IMR-90 (cell line): ENCODE results near the gene PLEKHD1. TPM values are rescaled to one million over a fixed set of nuclear protein-coding genes. Genes with fewer than 3 reads are reported as not detected.

Source experiments
- ATAC-seq: fragments of 200-7000 bp; cut with Tn5 transposase; 2 replicates; pipeline ENCODE4 v1.9.1; 2020; ENCODE audit warnings: low read depth, mild to moderate bottlenecking, moderate library complexity
- BruUV-seq: library from RNA; stranded (reverse); fragments of 400-500 nt; replicated peaks from 2 replicates; lab custom pipeline; 2021; lab: Mats Ljungman, UMichigan
- CTCF ChIA-PET: fragments of 300-600 bp; formaldehyde crosslinking; extraction: SDS; loops from one replicate; lab custom pipeline; 2021; ENCODE audit warnings: antibody characterized with exemption; lab: Yijun Ruan, JAX
- POLR2A ChIA-PET: fragments of 300-600 bp; sonication (Branson Sonifier 250); formaldehyde crosslinking; loops from one replicate; lab custom pipeline; 2022; ENCODE audit warnings: antibody characterized with exemption; ENCODE audit not compliant: unreplicated experiment; lab: Charles Lee
- DNase-seq: peaks from one replicate; pipeline ENCODE4 v3.0.0; 2013
- H2AFZ ChIP-seq: replicated peaks from 2 replicates; pipeline ENCODE3; 2013; ENCODE audit warnings: low read length, mild to moderate bottlenecking; ENCODE audit not compliant: poor library complexity
- H2AK5ac ChIP-seq: 2 replicates; pipeline ENCODE4 v1.6.1; 2013; ENCODE audit warnings: low read depth, low read length, inconsistent platforms
- H2AK9ac ChIP-seq: replicated peaks from 2 replicates; pipeline ENCODE3; 2013; ENCODE audit warnings: mild to moderate bottlenecking, low read depth, low read length, moderate library complexity; ENCODE audit not compliant: poor library complexity
- H2BK120ac ChIP-seq: 2 replicates; pipeline ENCODE4 v1.6.1; 2013; ENCODE audit warnings: low read depth, low read length, inconsistent platforms
- H2BK15ac ChIP-seq: 3 replicates; pipeline ENCODE4 v1.6.1; 2013; ENCODE audit warnings: low read depth, low read length, inconsistent platforms
- H2BK20ac ChIP-seq: 2 replicates; pipeline ENCODE4 v1.6.1; 2013; ENCODE audit warnings: low read depth, mild to moderate bottlenecking, inconsistent platforms, low read length, moderate library complexity
- H2BK5ac ChIP-seq: 2 replicates; pipeline ENCODE4 v1.6.1; 2013; ENCODE audit warnings: mild to moderate bottlenecking, low read depth, low read length, inconsistent platforms; ENCODE audit not compliant: poor library complexity, severe bottlenecking
- H3K14ac ChIP-seq: replicated peaks from 2 replicates; pipeline ENCODE4 v1.6.1; 2013; ENCODE audit warnings: low read depth, low read length, inconsistent platforms
- H3K18ac ChIP-seq: 2 replicates; pipeline ENCODE4 v1.6.1; 2013; ENCODE audit warnings: low read depth, low read length, control low read depth
- H3K23ac ChIP-seq: 2 replicates; pipeline ENCODE4 v1.6.1; 2013; ENCODE audit warnings: low read depth, low read length, inconsistent platforms
- H3K27ac ChIP-seq: 2 replicates; pipeline ENCODE4 v1.5.1; 2013; ENCODE audit warnings: mild to moderate bottlenecking, control low read depth, low read length; ENCODE audit not compliant: insufficient read depth
- H3K27me3 ChIP-seq: 2 replicates; pipeline ENCODE4 v1.6.1; 2013; ENCODE audit warnings: low read length; ENCODE audit not compliant: control insufficient read depth, insufficient read depth
- H3K36me3 ChIP-seq: 2 replicates; pipeline ENCODE4 v1.6.1; 2013; ENCODE audit warnings: low read length, mixed read lengths; ENCODE audit not compliant: control insufficient read depth, insufficient read depth
- H3K4ac ChIP-seq: 2 replicates; pipeline ENCODE4 v1.6.1; 2013; ENCODE audit warnings: low read depth, low read length, inconsistent platforms
- H3K4me1 ChIP-seq: 2 replicates; pipeline ENCODE4 v1.6.1; 2013; ENCODE audit warnings: low read length, mixed read lengths; ENCODE audit not compliant: control insufficient read depth, insufficient read depth
- H3K4me2 ChIP-seq: 2 replicates; pipeline ENCODE4 v1.6.1; 2013; ENCODE audit warnings: low read depth, mild to moderate bottlenecking, control low read depth, low read length, moderate library complexity
- H3K4me3 ChIP-seq: 2 replicates; pipeline ENCODE4 v1.5.1; 2013; ENCODE audit warnings: low read depth, mild to moderate bottlenecking, control low read depth, low read length, moderate library complexity; ENCODE audit not compliant: insufficient read depth
- H3K56ac ChIP-seq: 2 replicates; pipeline ENCODE4 v1.6.1; 2013; ENCODE audit warnings: low read length, inconsistent platforms; ENCODE audit not compliant: insufficient read depth; ENCODE audit errors: extremely low read depth
- H3K79me1 ChIP-seq, 2 experiments: 2 replicates each; pipeline ENCODE4 v1.6.1; 2013; ENCODE audit warnings: low read length in 2 of 2, inconsistent platforms in 1 of 2, low read depth in 1 of 2
- H3K9ac ChIP-seq: 2 replicates; pipeline ENCODE4 v1.6.1; 2013; ENCODE audit warnings: low read depth, low read length, control low read depth
- H3K9me1 ChIP-seq: 2 replicates; pipeline ENCODE4 v1.6.1; 2013; ENCODE audit warnings: low read length, inconsistent platforms; ENCODE audit not compliant: insufficient read depth
- H3K9me3 ChIP-seq: 2 replicates; pipeline ENCODE4 v1.6.1; 2013; ENCODE audit warnings: low read length; ENCODE audit not compliant: control insufficient read depth, insufficient read depth
- H4K20me1 ChIP-seq: 2 replicates; pipeline ENCODE4 v1.6.1; 2013; ENCODE audit warnings: low read length, inconsistent platforms; ENCODE audit not compliant: insufficient read depth
- H4K5ac ChIP-seq: 2 replicates; pipeline ENCODE4 v1.6.1; 2013; ENCODE audit warnings: mild to moderate bottlenecking, low read depth, low read length, control low read depth
- H4K8ac ChIP-seq, 2 experiments: 2 replicates each; pipeline ENCODE4 v1.6.1; 2013; ENCODE audit warnings: low read depth in 2 of 2, low read length in 2 of 2, control low read depth in 1 of 2, inconsistent platforms in 1 of 2
- H4K91ac ChIP-seq: 2 replicates; pipeline ENCODE4 v1.6.1; 2013; ENCODE audit warnings: low read depth, low read length, inconsistent platforms; ENCODE audit not compliant: insufficient read depth
- CEBPB ChIP-seq: IDR thresholded peaks from 2 replicates; pipeline ENCODE4 v1.6.1; 2012; ENCODE audit warnings: low read depth, low read length, improper control_type of control experiment
- CHD1 ChIP-seq: IDR thresholded peaks from 2 replicates; pipeline ENCODE4 v1.6.1; 2012; ENCODE audit warnings: low read depth, low read length, improper control_type of control experiment
- ELK1 ChIP-seq: fragments of 150-350 bp; IDR thresholded peaks from 2 replicates; pipeline ENCODE4 v1.6.1; 2016; ENCODE audit warnings: low read depth, mild to moderate bottlenecking, low read length, moderate library complexity, borderline replicate concordance
- FOS ChIP-seq: fragments of 150-350 bp; IDR thresholded peaks from 2 replicates; pipeline ENCODE4 v1.6.1; 2016; ENCODE audit warnings: low read depth, low read length
- MAFK ChIP-seq: IDR thresholded peaks from 2 replicates; pipeline ENCODE4 v1.6.1; 2012; ENCODE audit warnings: low read depth, low read length, improper control_type of control experiment
- MXI1 ChIP-seq: IDR thresholded peaks from 2 replicates; pipeline ENCODE4 v1.6.1; 2012; ENCODE audit warnings: low read depth, mild to moderate bottlenecking, low read length, moderate library complexity, borderline replicate concordance
- POLR2A ChIP-seq: IDR thresholded peaks from 2 replicates; pipeline ENCODE4 v1.6.1; 2012; ENCODE audit warnings: mild to moderate bottlenecking, low read depth, low read length
- RAD21 ChIP-seq: IDR thresholded peaks from 2 replicates; pipeline ENCODE4 v1.6.1; 2012; ENCODE audit warnings: low read length, improper control_type of control experiment
- RFX5 ChIP-seq: IDR thresholded peaks from 2 replicates; pipeline ENCODE4 v1.8.0; 2012; ENCODE audit warnings: low read depth, mild to moderate bottlenecking, low read length, moderate library complexity
- WGBS, 2 experiments: methylation state at CpG; one replicate each; pipeline versions ENCODE4 v1.1.5 to v1.1.7; 2013; ENCODE audit warnings: missing lambda C conversion rate in 2 of 2; ENCODE audit not compliant: insufficient read length in 1 of 2; ENCODE audit errors: extremely low coverage in 2 of 2; 5-methylcytosine and 5-hydroxymethylcytosine counted together
- dilution Hi-C: fragments of 300-500 bp; cut with HindIII; formaldehyde crosslinking; loops from one replicate; pipeline ENCODE4 v1.14.3; 2018; ENCODE audit warnings: low sequenced_read_pairs; ENCODE audit not compliant: unreplicated experiment
- in situ Hi-C: fragments of 300-500 bp; cut with MboI; formaldehyde crosslinking; loops from 3 replicates; pipeline ENCODE4 v1.14.3; 2019; ENCODE audit warnings: low sequenced_read_pairs, inconsistent platforms, mixed read lengths
- intact Hi-C: fragments of 100-400 bp; cut with micrococcal nuclease; formaldehyde crosslinking; loops from 2 replicates; pipeline ENCODE4 v1.10.0; 2022
- polyA plus RNA-seq, 3 experiments: library from polyadenylated mRNA; depleted of rRNA; stranded (reverse); fragments of >200 nt; gene quantifications; 2 replicates each; pipeline ENCODE4 v1.2.3, GENCODE V29; 2012; ENCODE audit warnings: low replicate concordance in 1 of 3
- total RNA-seq: library from RNA; depleted of rRNA; stranded (reverse); fragments of >200 nt; gene quantifications from 2 replicates; pipeline ENCODE4 v1.2.3, GENCODE V29; 2012
- TF ChIP-seq, protein P1 (sequence below): fragments of 150-350 bp; IDR thresholded peaks from 2 replicates; pipeline ENCODE4 v1.6.1; 2017; ENCODE audit warnings: mild to moderate bottlenecking, antibody characterized with exemption, low read length, low read depth
- TF ChIP-seq, protein P2 (sequence below): conservative IDR thresholded peaks from 2 replicates; pipeline ENCODE4 v1.5.1; 2012; ENCODE audit warnings: mild to moderate bottlenecking, low read depth, low read length, improper control_type of control experiment

Gene PLEKHD1
- total and polyA plus RNA-seq, 2 of the 4 experiments (the other 2 are of a cell fraction) = under 0.01 TPM; not detected in 1

GRCh38 chr14:69493791-69494190 lies 9.3 kb downstream of the PLEKHD1 start:
- BruUV-seq = no TSS peak
- Histone ChIP-seq H4K20me1 (no peaks in the 10 kb centered on the region), H3K4me2 (no peak overlapping the region), H2BK20ac (no peak overlapping the region), H2AFZ (no peak overlapping the region), H2BK120ac (no peak overlapping the region), H3K79me1 (no peaks in the 10 kb centered on the region), H3K9me3 (no peaks in the 10 kb centered on the region), H3K27ac (no peak overlapping the region), H4K91ac (no peak overlapping the region), H3K27me3 (peaks cover 51% of the 10 kb centered on the region), H3K14ac (no peak overlapping the region), H3K4me3 (no peak overlapping the region), H3K56ac (no peak overlapping the region), H2BK5ac (no peak overlapping the region), H3K23ac (no peak overlapping the region), H2BK15ac (no peak overlapping the region), H3K36me3 (no peaks in the 10 kb centered on the region), H3K18ac (no peak overlapping the region), H3K4me1 (no peaks in the 10 kb centered on the region), H3K9me1 (no peaks in the 10 kb centered on the region), H4K5ac (no peak overlapping the region), H3K9ac (no peak overlapping the region), H4K8ac (no peak overlapping the region), H3K4ac (no peak overlapping the region), H2AK9ac (no peak overlapping the region), H2AK5ac (no peak overlapping the region)
- intact Hi-C loops (no loop called here), in situ Hi-C loops (no loop called here), dilution Hi-C loops (no loop called here)
- ATAC-seq (no peak), DNase-seq (no peak)
- ChIA-PET POLR2A (no interaction called here), CTCF (interaction anchor here (0.8 kb wide), 1 partner anchor 86 kb away, joined by 3 read pairs; no protein-coding TSS in a partner anchor)
- no CpG with 5 or more reads among the region's 3 CpGs for WGBS, 2 experiments
- TF ChIP-seq POLR2A (no peak), MAFK (no peak), CHD1 (no peak), MXI1 (no peak), CEBPB (no peak), ELK1 (no peak), RAD21 (no peak), RFX5 (no peak), FOS (no peak)
- TF ChIP-seq, protein P1, sequence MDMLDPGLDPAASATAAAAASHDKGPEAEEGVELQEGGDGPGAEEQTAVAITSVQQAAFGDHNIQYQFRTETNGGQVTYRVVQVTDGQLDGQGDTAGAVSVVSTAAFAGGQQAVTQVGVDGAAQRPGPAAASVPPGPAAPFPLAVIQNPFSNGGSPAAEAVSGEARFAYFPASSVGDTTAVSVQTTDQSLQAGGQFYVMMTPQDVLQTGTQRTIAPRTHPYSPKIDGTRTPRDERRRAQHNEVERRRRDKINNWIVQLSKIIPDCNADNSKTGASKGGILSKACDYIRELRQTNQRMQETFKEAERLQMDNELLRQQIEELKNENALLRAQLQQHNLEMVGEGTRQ = no peak
- TF ChIP-seq, protein P2, sequence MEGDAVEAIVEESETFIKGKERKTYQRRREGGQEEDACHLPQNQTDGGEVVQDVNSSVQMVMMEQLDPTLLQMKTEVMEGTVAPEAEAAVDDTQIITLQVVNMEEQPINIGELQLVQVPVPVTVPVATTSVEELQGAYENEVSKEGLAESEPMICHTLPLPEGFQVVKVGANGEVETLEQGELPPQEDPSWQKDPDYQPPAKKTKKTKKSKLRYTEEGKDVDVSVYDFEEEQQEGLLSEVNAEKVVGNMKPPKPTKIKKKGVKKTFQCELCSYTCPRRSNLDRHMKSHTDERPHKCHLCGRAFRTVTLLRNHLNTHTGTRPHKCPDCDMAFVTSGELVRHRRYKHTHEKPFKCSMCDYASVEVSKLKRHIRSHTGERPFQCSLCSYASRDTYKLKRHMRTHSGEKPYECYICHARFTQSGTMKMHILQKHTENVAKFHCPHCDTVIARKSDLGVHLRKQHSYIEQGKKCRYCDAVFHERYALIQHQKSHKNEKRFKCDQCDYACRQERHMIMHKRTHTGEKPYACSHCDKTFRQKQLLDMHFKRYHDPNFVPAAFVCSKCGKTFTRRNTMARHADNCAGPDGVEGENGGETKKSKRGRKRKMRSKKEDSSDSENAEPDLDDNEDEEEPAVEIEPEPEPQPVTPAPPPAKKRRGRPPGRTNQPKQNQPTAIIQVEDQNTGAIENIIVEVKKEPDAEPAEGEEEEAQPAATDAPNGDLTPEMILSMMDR = no peak
